T-cell (primary cell): ENCODE measurements around the gene FOXP1. TPM values are rescaled to one million over a fixed set of nuclear protein-coding genes. Genes with fewer than 3 reads are reported as not detected.

Experiments
- ATAC-seq, 4 experiments: fragments of 200-7000 bp in 3 of 4; fragments of 150-1000 bp in 1 of 4; cut with Tn5 transposase; replicated peaks in 1 of 4; 1 replicate in 3 of 4; 2 replicates in 1 of 4; pipeline ENCODE4 v1.10.0; 2021; ENCODE audit warnings: moderate library complexity in 3 of 4, mild to moderate bottlenecking in 2 of 4, moderate number of reproducible peaks in 1 of 4
- CTCF ChIA-PET, 2 donors: fragments of 300-600 bp; sonication (Branson Sonifier 250); formaldehyde crosslinking; loops; one replicate each; lab custom pipeline; 2022; ENCODE audit warnings: antibody characterized with exemption in 2 of 2; lab: Charles Lee
- POLR2A ChIA-PET, 2 donors: fragments of 300-600 bp; sonication (Branson Sonifier 250); formaldehyde crosslinking; loops; one replicate each; lab custom pipeline; 2022; ENCODE audit warnings: antibody characterized with exemption in 2 of 2; lab: Charles Lee
- DNase-seq, 35 experiments: peaks; one replicate each; pipeline versions ENCODE4 v3.0.0 to v3.0.0-alpha.2; 2013 to 2023
- H3K27ac ChIP-seq: one replicate; pipeline ENCODE4 v1.5.1; 2013; ENCODE audit warnings: low read length
- H3K27me3 ChIP-seq, 2 experiments: replicated peaks in 1 of 2; 1 replicate in 1 of 2; 2 replicates in 1 of 2; pipeline versions ENCODE4 v1.6.1 to v1.7.0; 2013; ENCODE audit warnings: low read length in 1 of 2, mixed read lengths in 1 of 2; ENCODE audit not compliant: control insufficient read depth in 2 of 2, insufficient read depth in 2 of 2; ENCODE audit errors: extremely low read depth in 1 of 2
- H3K36me3 ChIP-seq, 2 donors: 1 replicate in 1 of 2; 2 replicates in 1 of 2; pipeline versions ENCODE4 v1.6.1 to v1.7.0; 2013; ENCODE audit warnings: low read length in 1 of 2; ENCODE audit not compliant: control insufficient read depth in 2 of 2, insufficient read depth in 1 of 2; ENCODE audit errors: extremely low read depth in 1 of 2
- H3K4me1 ChIP-seq, 2 experiments: 1 replicate in 1 of 2; 2 replicates in 1 of 2; pipeline versions ENCODE4 v1.6.1 to v1.7.0; 2013; ENCODE audit warnings: low read length in 2 of 2, mixed read lengths in 1 of 2; ENCODE audit not compliant: insufficient read depth in 2 of 2, control insufficient read depth in 1 of 2; ENCODE audit errors: extremely low read depth in 1 of 2
- H3K4me3 ChIP-seq, 2 donors: 1 replicate in 1 of 2; 2 replicates in 1 of 2; pipeline versions ENCODE4 v1.5.1 to v1.7.0; 2013; ENCODE audit warnings: mild to moderate bottlenecking in 2 of 2, low read length in 1 of 2, moderate library complexity in 1 of 2; ENCODE audit not compliant: control insufficient read depth in 1 of 2; ENCODE audit errors: extremely low read depth in 1 of 2
- H3K9me3 ChIP-seq: 2 replicates; pipeline ENCODE4 v1.7.0; 2013
- H3K27ac Mint-ChIP-seq, 2 donors: one replicate each; pipeline ENCODE4 v1.8.0; 2020 to 2021; ENCODE audit warnings: mild to moderate bottlenecking in 2 of 2, mixed read lengths in 2 of 2
- H3K27me3 Mint-ChIP-seq, 2 donors: one replicate each; pipeline ENCODE4 v1.8.0; 2021 to 2022; ENCODE audit warnings: mixed read lengths in 2 of 2
- H3K36me3 Mint-ChIP-seq: one replicate; pipeline ENCODE4 v1.8.0; 2021; ENCODE audit warnings: mixed read lengths
- H3K4me1 Mint-ChIP-seq, 3 donors: one replicate each; pipeline ENCODE4 v1.8.0; 2020 to 2022; ENCODE audit warnings: mixed read lengths in 3 of 3, mild to moderate bottlenecking in 1 of 3
- H3K4me3 Mint-ChIP-seq, 3 donors: one replicate each; pipeline ENCODE4 v1.8.0; 2020 to 2022; ENCODE audit warnings: mild to moderate bottlenecking in 3 of 3, mixed read lengths in 3 of 3, moderate library complexity in 3 of 3
- H3K9me3 Mint-ChIP-seq, 3 donors: one replicate each; pipeline ENCODE4 v1.8.0; 2020 to 2022; ENCODE audit warnings: mixed read lengths in 3 of 3
- WGBS: methylation state at CpG from one replicate; pipeline ENCODE4 v1.1.5; 2013; ENCODE audit warnings: missing lambda C conversion rate; ENCODE audit not compliant: insufficient coverage; 5-methylcytosine and 5-hydroxymethylcytosine counted together
- total RNA-seq, 35 experiments: library from RNA in 6 of 35; stranded (reverse) in 6 of 35; fragments of 120-200 nt in 1 of 35; gene quantifications; one replicate each; pipeline versions ENCODE4 v1.2.1 to v1.2.4 and lab custom pipeline; 2013 to 2026

The FOXP1 gene
- total RNA-seq, 5 donors from 2014 or later (not counting 1 experiment from before 2014, with no cell fraction given) = 258 to 586 (median 290) TPM

- Histone ChIP-seq H3K4me1 (peaks cover 15 to 24% of the 10 kb centered on the region in 2 experiments), H3K4me3 (no peak overlapping the region), H3K27me3 (no peaks in the 10 kb centered on the region), H3K27ac (peak overlapping the region; percentile 25), H3K9me3 (no peaks in the 10 kb centered on the region), H3K36me3 (peaks cover 0 to 26% of the 10 kb centered on the region in 2 donors)
- ChIA-PET CTCF (interaction anchor here in 1 of 2 donors (0.6 to 1.2 kb wide), 2 partner anchors 16 to 31 kb away, joined by 3 read pairs; no protein-coding TSS in a partner anchor), POLR2A (interaction anchor here (0.8 kb wide), 2 partner anchors 14 to 60 kb away, joined by 3 read pairs; no protein-coding TSS in a partner anchor)
- Mint-ChIP-seq H3K27me3 (no peaks in the 10 kb centered on the region), H3K27ac (peak overlapping the region; percentile 59 to 87), H3K9me3 (no peaks in the 10 kb centered on the region), H3K4me1 (peaks cover 90 to 96% (median 94%) of the 10 kb centered on the region in 3 donors), H3K36me3 (peaks cover 66% of the 10 kb centered on the region), H3K4me3 (peak overlapping the region in 1 of 3 donors; percentile 50)
- DNase-seq (peak in 1 of 35 experiments; percentile 19), ATAC-seq (peak in 3 of 4 experiments; percentile 57 to 67 (median 59))
- WGBS = no CpG with 5 or more reads among the region's 6 CpGs
These were observed 483.4 kb downstream of the FOXP1 start for GRCh38 chr3:71099997-71100719.

GRCh38 chr3:71097557-71097956 is 486.0 kb downstream of the FOXP1 start:
- Histone ChIP-seq H3K27ac (no peak overlapping the region), H3K36me3 (peaks cover 0 to 24% of the 10 kb centered on the region in 2 donors), H3K4me1 (peaks cover 19 to 22% of the 10 kb centered on the region in 2 experiments), H3K27me3 (no peaks in the 10 kb centered on the region), H3K9me3 (no peaks in the 10 kb centered on the region), H3K4me3 (no peak overlapping the region)
- 100% methylated on average over 2 of the region's 5 CpGs for WGBS
- peaks cover 58% of the 10 kb centered on the region for H3K36me3 Mint-ChIP-seq
- CTCF ChIA-PET = interaction anchor here in 1 of 2 donors (0.6 kb wide), 1 partner anchor 130 kb away, joined by 4 read pairs; no protein-coding TSS in a partner anchor
- H3K27ac Mint-ChIP-seq = peak overlapping the region; percentile 16 to 62
- H3K4me3 Mint-ChIP-seq = no peak overlapping the region
- H3K27me3 Mint-ChIP-seq = no peaks in the 10 kb centered on the region
- POLR2A ChIA-PET = interaction anchor here in 1 of 2 donors (0.6 to 1.0 kb wide), 2 partner anchors 12 to 35 kb away, joined by 3 read pairs; no protein-coding TSS in a partner anchor
- peaks cover 89 to 93% (median 90%) of the 10 kb centered on the region in 3 donors for H3K4me1 Mint-ChIP-seq
- no peak for ATAC-seq
- no peak for DNase-seq
- H3K9me3 Mint-ChIP-seq = no peaks in the 10 kb centered on the region

- Histone ChIP-seq H3K9me3 (no peaks in the 10 kb centered on the region), H3K36me3 (peaks cover 0 to 24% of the 10 kb centered on the region in 2 donors), H3K27ac (no peak overlapping the region), H3K27me3 (no peaks in the 10 kb centered on the region), H3K4me3 (no peak overlapping the region), H3K4me1 (peaks cover 17 to 22% of the 10 kb centered on the region in 2 experiments)
- WGBS = 100% methylated on average over 1 of the region's 1 CpG
- ChIA-PET CTCF (interaction anchor here in 1 of 2 donors (0.5 kb wide), 1 partner anchor 212 kb away, joined by 6 read pairs; no protein-coding TSS in a partner anchor), POLR2A (interaction anchor here (0.6 to 1.0 kb wide), 5 partner anchors 20 to 35 kb away, joined by 3 to 14 read pairs (median 3); no protein-coding TSS in a partner anchor)
- Mint-ChIP-seq H3K27ac (peak overlapping the region; percentile 30 to 45), H3K4me1 (peaks cover 83 to 89% (median 88%) of the 10 kb centered on the region in 3 donors), H3K36me3 (peaks cover 59% of the 10 kb centered on the region), H3K4me3 (no peak overlapping the region), H3K27me3 (no peaks in the 10 kb centered on the region), H3K9me3 (no peaks in the 10 kb centered on the region)
- DNase-seq = no peak
- ATAC-seq = no peak
These were observed 487.8 kb downstream of the FOXP1 start for GRCh38 chr3:71095511-71096291.

- Histone ChIP-seq H3K4me3 (no peak overlapping the region), H3K4me1 (peaks cover 24 to 25% of the 10 kb centered on the region in 2 experiments), H3K36me3 (peaks cover 0 to 28% of the 10 kb centered on the region in 2 donors), H3K27ac (no peak overlapping the region), H3K9me3 (no peaks in the 10 kb centered on the region), H3K27me3 (no peaks in the 10 kb centered on the region)
- Mint-ChIP-seq H3K27ac (peak overlapping the region; percentile 33 to 58), H3K27me3 (no peaks in the 10 kb centered on the region), H3K4me1 (peaks cover 83 to 89% (median 88%) of the 10 kb centered on the region in 3 donors), H3K4me3 (no peak overlapping the region), H3K9me3 (no peaks in the 10 kb centered on the region), H3K36me3 (peaks cover 58% of the 10 kb centered on the region)
- ATAC-seq (no peak), DNase-seq (no peak)
- ChIA-PET POLR2A (interaction anchor here (0.6 kb wide), 2 partner anchors 26 to 91 kb away, joined by 3 read pairs; no protein-coding TSS in a partner anchor), CTCF (interaction anchor here in 1 of 2 donors (0.9 kb wide), 1 partner anchor 88 kb away, joined by 4 read pairs; no protein-coding TSS in a partner anchor)
- WGBS = no CpG with 5 or more reads among the region's 5 CpGs
These were observed 488.8 kb downstream of the FOXP1 start for GRCh38 chr3:71094658-71095209.

GRCh38 chr3:71092665-71093064 is 490.9 kb downstream of the FOXP1 start:
- Mint-ChIP-seq H3K4me1 (peaks cover 83 to 93% (median 90%) of the 10 kb centered on the region in 3 donors), H3K9me3 (peaks cover 0 to 2% (median 0%) of the 10 kb centered on the region in 3 donors), H3K27ac (peak overlapping the region; percentile 75 to 77), H3K27me3 (no peaks in the 10 kb centered on the region), H3K36me3 (peaks cover 58% of the 10 kb centered on the region), H3K4me3 (peak overlapping the region in 1 of 3 donors; percentile 28)
- Histone ChIP-seq H3K4me1 (peaks cover 40 to 44% of the 10 kb centered on the region in 2 experiments), H3K4me3 (no peak overlapping the region), H3K36me3 (peaks cover 0 to 30% of the 10 kb centered on the region in 2 donors), H3K27me3 (no peaks in the 10 kb centered on the region), H3K27ac (peak overlapping the region; percentile 40), H3K9me3 (no peaks in the 10 kb centered on the region)
- ChIA-PET CTCF (interaction anchor here in 1 of 2 donors (0.6 kb wide), 1 partner anchor 624 kb away, joined by 6 read pairs; no protein-coding TSS in a partner anchor), POLR2A (interaction anchor here in 1 of 2 donors (0.6 kb wide), 1 partner anchor 34 kb away, joined by 5 read pairs; no protein-coding TSS in a partner anchor)
- no CpG with 5 or more reads among the region's 4 CpGs for WGBS
- no peak for DNase-seq
- peak in 2 of 4 experiments; percentile 39 to 54 for ATAC-seq
